HepG2 (cell line): ENCODE data around the gene ACTN4. TPM values are rescaled to one million over a fixed set of nuclear protein-coding genes. Genes with fewer than 3 reads are reported as not detected.

Source experiments
- ATAC-seq: fragments of 200-7000 bp; cut with Tn5 transposase; 3 replicates; pipeline ENCODE4 v1.9.1; 2020; ENCODE audit warnings: mild to moderate bottlenecking, moderate library complexity
- BruUV-seq: library from RNA; stranded (reverse); fragments of 400-500 nt; replicated peaks from 2 replicates; lab custom pipeline; 2021; lab: Mats Ljungman, UMichigan
- CTCF ChIA-PET: fragments of 300-600 bp; formaldehyde crosslinking; extraction: SDS; loops from one replicate; lab custom pipeline; 2021; ENCODE audit warnings: low total read pairs, inconsistent platforms, low intra/inter-chr PET ratio; lab: Yijun Ruan, JAX
- POLR2A ChIA-PET: fragments of 350-600 bp; sonication (Branson Sonifier 250); formaldehyde crosslinking; loops from one replicate; lab custom pipeline; 2020; ENCODE audit warnings: antibody characterized with exemption, inconsistent platforms; lab: Yijun Ruan, JAX
- DNase-seq: peaks from one replicate; pipeline ENCODE4 v3.0.0-alpha.2; 2015; ENCODE audit warnings: low spot score
- FAIRE-seq: peaks from 3 replicates; lab custom pipeline; 2011; peaks lifted over from hg19 to GRCh38; lab: Jason Lieb, UNC
- H2AFZ ChIP-seq: one replicate; pipeline ENCODE4 v1.6.1; 2011; ENCODE audit warnings: low read length, inconsistent platforms
- H3K27ac ChIP-seq: fragments of 300-600 bp; 3 replicates; pipeline ENCODE4 v1.8.0; 2011; ENCODE audit warnings: mixed run types, mild to moderate bottlenecking, mixed read lengths, low read length, inconsistent platforms; ENCODE audit not compliant: insufficient read depth; ENCODE audit errors: extremely low read length
- H3K27me3 ChIP-seq, 2 experiments: fragments of 200-600 bp in 1 of 2; 2 replicates in 1 of 2; 3 replicates in 1 of 2; pipeline versions ENCODE4 v1.6.0 to v1.8.0; 2011; ENCODE audit warnings: low read length in 2 of 2, mild to moderate bottlenecking in 2 of 2, moderate library complexity in 2 of 2, inconsistent platforms in 1 of 2; ENCODE audit not compliant: insufficient read depth in 2 of 2, control insufficient read depth in 1 of 2
- H3K36me3 ChIP-seq, 2 experiments: fragments of 200-600 bp in 1 of 2; replicated peaks in 1 of 2; 2 replicates in 1 of 2; 3 replicates in 1 of 2; pipeline versions ENCODE4 v1.5.1 to v1.8.0; 2011; ENCODE audit warnings: low read length in 2 of 2, inconsistent platforms in 1 of 2; ENCODE audit not compliant: insufficient read depth in 2 of 2, control insufficient read depth in 1 of 2
- H3K4me1 ChIP-seq: 2 replicates; pipeline ENCODE4 v1.5.1; 2012; ENCODE audit warnings: low read length, inconsistent platforms; ENCODE audit not compliant: insufficient read depth
- H3K4me2 ChIP-seq: 2 replicates; pipeline ENCODE4 v1.6.0; 2011; ENCODE audit warnings: low read depth, low read length, inconsistent platforms
- H3K4me3 ChIP-seq, 3 experiments: fragments of 200-600 bp in 1 of 3; sonication (generic), shearing (Covaris generic) in 1 of 3; replicated peaks in 1 of 3; 2 replicates each; pipeline ENCODE4 v1.5.1; 2011 to 2016; ENCODE audit warnings: low read length in 3 of 3, inconsistent platforms in 2 of 3, low read depth in 2 of 3, mild to moderate bottlenecking in 2 of 3, control low read depth in 1 of 3, mixed read lengths in 1 of 3; ENCODE audit not compliant: insufficient read depth in 1 of 3
- H3K79me2 ChIP-seq: one replicate; pipeline ENCODE4 v1.6.1; 2011; ENCODE audit warnings: low read length, inconsistent platforms; ENCODE audit not compliant: insufficient read depth
- H3K9ac ChIP-seq: 2 replicates; pipeline ENCODE4 v1.6.0; 2011; ENCODE audit warnings: mild to moderate bottlenecking, low read depth, low read length, inconsistent platforms; ENCODE audit not compliant: insufficient read depth
- H3K9me3 ChIP-seq: 2 replicates; pipeline ENCODE4 v1.5.1; 2012; ENCODE audit warnings: mild to moderate bottlenecking, low read length
- H4K20me1 ChIP-seq: 2 replicates; pipeline ENCODE4 v1.6.0; 2011; ENCODE audit warnings: inconsistent platforms, mild to moderate bottlenecking, low read length, moderate library complexity; ENCODE audit not compliant: insufficient read depth
- AGO1 ChIP-seq: fragments of 200-400 bp; formaldehyde crosslinking; IDR thresholded peaks from 2 replicates; pipeline ENCODE4 v1.6.1; 2017; ENCODE audit warnings: mild to moderate bottlenecking, low read depth, low read length, moderate library complexity; ENCODE audit not compliant: poor library complexity, severe bottlenecking
- AGO2 ChIP-seq: fragments of 200-400 bp; formaldehyde crosslinking; optimal IDR thresholded peaks from 2 replicates; pipeline ENCODE3; 2017; ENCODE audit warnings: mild to moderate bottlenecking, low read depth, low read length, moderate library complexity
- CHD4 ChIP-seq: fragments of 200-600 bp; sonication (generic); IDR thresholded peaks from 2 replicates; pipeline ENCODE4 v1.7.0; 2017; ENCODE audit warnings: mild to moderate bottlenecking, low read length, borderline replicate concordance
- FOXK2 ChIP-seq: fragments of 450-650 bp; IDR thresholded peaks from 2 replicates; pipeline ENCODE4 v1.6.1; 2016
- GZF1 ChIP-seq: sonication (generic); formaldehyde crosslinking; IDR thresholded peaks from 2 replicates; pipeline ENCODE4 v1.5.1; 2020; ENCODE audit warnings: mild to moderate bottlenecking, missing genetic modification reagents
- HDAC2 ChIP-seq: sonication (generic); formaldehyde crosslinking; IDR thresholded peaks from 2 replicates; pipeline ENCODE4 v1.4.0; 2020; ENCODE audit warnings: missing genetic modification reagents
- JARID2 ChIP-seq: sonication (generic); formaldehyde crosslinking; IDR thresholded peaks from 2 replicates; pipeline ENCODE4 v1.8.1; 2023; ENCODE audit warnings: missing genetic modification reagents, inconsistent platforms; ENCODE audit not compliant: insufficient replicate concordance
- NPAS2 ChIP-seq: sonication (generic); formaldehyde crosslinking; IDR thresholded peaks from 2 replicates; pipeline ENCODE4 v1.8.0; 2022; ENCODE audit warnings: mild to moderate bottlenecking, missing genetic modification reagents, borderline replicate concordance
- RBM22 ChIP-seq: fragments of 200-400 bp; formaldehyde crosslinking; optimal IDR thresholded peaks from 2 replicates; pipeline ENCODE3; 2017; ENCODE audit warnings: mild to moderate bottlenecking, low read length, moderate library complexity
- RXRA ChIP-seq: sonication (generic); formaldehyde crosslinking; IDR thresholded peaks from 2 replicates; pipeline ENCODE4 v1.5.1; 2020; ENCODE audit warnings: missing genetic modification reagents
- THRA ChIP-seq: sonication (generic); formaldehyde crosslinking; IDR thresholded peaks from 2 replicates; pipeline ENCODE4 v1.4.0; 2020; ENCODE audit warnings: missing genetic modification reagents, borderline replicate concordance
- ZBTB33 ChIP-seq: sonication (generic); formaldehyde crosslinking; IDR thresholded peaks from 2 replicates; pipeline ENCODE4 v1.4.0; 2020; ENCODE audit warnings: missing genetic modification reagents
- ZBTB8A ChIP-seq: sonication (generic); formaldehyde crosslinking; IDR thresholded peaks from 2 replicates; pipeline ENCODE4 v1.4.0; 2020; ENCODE audit warnings: mild to moderate bottlenecking, low read depth, missing genetic modification reagents, borderline replicate concordance
- ZFP90 ChIP-seq: sonication (generic); formaldehyde crosslinking; IDR thresholded peaks from 2 replicates; pipeline ENCODE4 v1.8.0; 2022; ENCODE audit warnings: missing genetic modification reagents, mild to moderate bottlenecking, inconsistent platforms, borderline replicate concordance
- ZNF280B ChIP-seq: sonication (generic); formaldehyde crosslinking; IDR thresholded peaks from 2 replicates; pipeline ENCODE4 v1.5.0; 2020; ENCODE audit warnings: missing genetic modification reagents, mild to moderate bottlenecking, borderline replicate concordance
- ZNF329 ChIP-seq: sonication (generic); formaldehyde crosslinking; IDR thresholded peaks from 2 replicates; pipeline ENCODE4 v1.9.0; 2021; ENCODE audit warnings: low read depth, mild to moderate bottlenecking, missing genetic modification reagents
- ZNF652 ChIP-seq: IDR thresholded peaks from 2 replicates; pipeline ENCODE4 v1.6.1; 2016; ENCODE audit warnings: low read depth, borderline replicate concordance
- WGBS: methylation state at CpG from one replicate; pipeline ENCODE4 v1.1.6; 2017; ENCODE audit warnings: low lambda C conversion rate; 5-methylcytosine and 5-hydroxymethylcytosine counted together
- in situ Hi-C: cut with HindIII; loops from 2 replicates; pipeline ENCODE4 v1.10.0; 2017; ENCODE audit warnings: low pct_unique_long_range_greater_than_20kb; ENCODE audit not compliant: extremely low pct_ligation_motif_present
- intact Hi-C: fragments of 100-400 bp; cut with micrococcal nuclease; formaldehyde crosslinking; loops from one replicate; pipeline ENCODE4 v1.10.0; 2022; ENCODE audit not compliant: unreplicated experiment
- polyA plus RNA-seq, 8 experiments: library from polyadenylated mRNA; depleted of rRNA in 3 of 8; stranded (reverse) in 7 of 8; unstranded in 1 of 8; fragments of >200 nt; fragmentation: Illumina TruSeq in 4 of 8; extraction: Trizol in 4 of 8; gene quantifications; 2 replicates each; pipeline versions ENCODE4 v1.2.1 to v1.2.3, GENCODE V29; 2011 to 2016; ENCODE audit warnings: low read depth in 4 of 8, missing spikeins in 1 of 8, mixed read lengths in 1 of 8; ENCODE audit not compliant: insufficient read depth in 1 of 8
- total RNA-seq, 5 experiments: library from RNA; depleted of rRNA; stranded (reverse); fragments of >200 nt; fragmentation: Illumina TruSeq; extraction: Trizol; gene quantifications; 2 replicates each; pipeline ENCODE4 v1.2.3, GENCODE V29; 2016; ENCODE audit warnings: low read depth in 1 of 5
- TF ChIP-seq, protein P1 (sequence below): sonication (generic); formaldehyde crosslinking; IDR thresholded peaks from 2 replicates; pipeline ENCODE4 v1.8.1; 2023; ENCODE audit warnings: mild to moderate bottlenecking, moderate library complexity, missing genetic modification reagents

Gene ACTN4
- total and polyA plus RNA-seq, 2 of the 13 experiments (the other 11 are each of a cell fraction or from before 2014, with no cell fraction given), result 171 to 192 TPM

DNA sequence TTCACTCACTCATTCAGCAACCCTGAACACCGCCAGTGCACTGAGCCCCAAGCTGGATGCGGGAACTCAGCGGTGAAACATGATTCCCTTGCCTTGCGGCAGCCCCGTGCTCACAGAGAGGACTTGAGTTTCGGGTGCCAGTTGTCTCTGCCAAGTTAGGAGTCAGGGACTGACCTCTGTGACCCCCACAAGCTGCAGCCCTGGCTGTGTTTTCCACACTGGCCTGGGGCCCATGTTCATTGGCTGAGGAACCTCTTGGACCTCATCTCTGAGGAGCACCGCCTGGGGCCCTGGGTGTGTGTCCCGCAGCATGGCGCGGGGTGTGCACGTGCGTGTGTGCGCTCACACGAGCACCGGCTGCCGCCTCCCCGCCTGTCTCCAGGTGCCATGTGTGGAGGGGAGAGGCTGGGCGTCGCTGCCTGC, 65.8 kb downstream of the ACTN4 start:
- no peak overlapping the region for H3K9ac ChIP-seq
- ChIA-PET CTCF (no interaction called here), POLR2A (no interaction called here)
- in situ Hi-C loops (no loop called here), intact Hi-C loops (no loop called here)
- no peaks in the 10 kb centered on the region for H3K9me3 ChIP-seq
- no peaks in the 10 kb centered on the region for H3K79me2 ChIP-seq
- no peaks in the 10 kb centered on the region for H3K4me1 ChIP-seq
- no peak overlapping the region for H2AFZ ChIP-seq
- no peak overlapping the region for H3K27ac ChIP-seq
- ATAC-seq, result no peak
- no peak overlapping the region for H3K4me2 ChIP-seq
- no peak overlapping the region for H3K4me3 ChIP-seq
- FAIRE-seq, result no peak
- DNase-seq, result no peak
- H3K27me3 ChIP-seq, result no peaks in the 10 kb centered on the region
- WGBS, result 100% methylated on average over 9 of the region's 19 CpGs
- no TSS peak for BruUV-seq
- peaks cover 63 to 89% of the 10 kb centered on the region in 2 experiments for H3K36me3 ChIP-seq
- no peaks in the 10 kb centered on the region for H4K20me1 ChIP-seq
- TF ChIP-seq ZNF280B (CRISPR knock-in tag) (no peak), ZBTB33 (CRISPR knock-in tag) (peak; percentile 89), FOXK2 (no peak), ZFP90 (CRISPR knock-in tag) (no peak), RBM22 (peak; percentile 40), ZNF652 (CRISPR knock-in tag) (no peak), THRA (CRISPR knock-in tag) (no peak), ZNF329 (CRISPR knock-in tag) (no peak), CHD4 (no peak), HDAC2 (CRISPR knock-in tag) (no peak), AGO1 (peak; percentile 5), GZF1 (CRISPR knock-in tag) (no peak), AGO2 (peak; percentile 81), ZBTB8A (CRISPR knock-in tag) (no peak), NPAS2 (CRISPR knock-in tag) (no peak), RXRA (CRISPR knock-in tag) (peak; percentile 9; the same call in 1 of the 2 replicates), JARID2 (CRISPR knock-in tag) (no peak)
- TF ChIP-seq, protein P1, sequence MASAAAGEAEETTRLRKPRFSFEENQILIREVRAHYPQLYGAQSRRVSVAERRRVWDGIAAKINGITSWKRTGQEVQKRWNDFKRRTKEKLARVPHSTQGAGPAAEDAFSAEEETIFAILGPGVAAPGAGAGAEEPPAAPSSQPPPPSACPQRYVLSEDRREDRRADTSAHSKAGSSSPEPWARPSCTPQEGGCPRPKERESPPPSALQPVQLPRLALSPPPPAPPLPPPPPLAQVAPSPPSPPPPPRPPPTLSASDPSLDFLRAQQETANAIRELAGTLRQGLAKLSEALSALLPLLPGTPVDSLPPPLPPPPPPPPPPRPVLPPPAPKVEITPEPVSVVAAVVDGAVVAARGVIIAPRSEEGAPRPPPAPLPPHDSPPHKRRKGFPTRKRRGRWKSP, result no peak
